HFF-Myc (cell line): ENCODE measurements around the gene SF3B2.
"Not testable (repeated sequence)": the region's sequence is repeated elsewhere in the genome, so short reads cannot be mapped to it uniquely, and the experiment has no call there.

ENCODE experiments used
- DNase-seq: peaks from one replicate; pipeline ENCODE4 v3.0.0-alpha.2; 2011; ENCODE audit warnings: low read depth; ENCODE audit errors: extremely low read depth
- H3K4me3 ChIP-seq: replicated peaks from 2 replicates; pipeline ENCODE4 v1.5.1; 2011; ENCODE audit warnings: low read depth, mild to moderate bottlenecking, control low read depth, low read length
- TF ChIP-seq, protein P1 (sequence below): IDR thresholded peaks from 2 replicates; pipeline ENCODE4 v1.5.1; 2012; ENCODE audit warnings: mild to moderate bottlenecking, low read depth, low read length, control low read depth; ENCODE audit errors: missing control alignments

Gene SF3B2

DNA sequence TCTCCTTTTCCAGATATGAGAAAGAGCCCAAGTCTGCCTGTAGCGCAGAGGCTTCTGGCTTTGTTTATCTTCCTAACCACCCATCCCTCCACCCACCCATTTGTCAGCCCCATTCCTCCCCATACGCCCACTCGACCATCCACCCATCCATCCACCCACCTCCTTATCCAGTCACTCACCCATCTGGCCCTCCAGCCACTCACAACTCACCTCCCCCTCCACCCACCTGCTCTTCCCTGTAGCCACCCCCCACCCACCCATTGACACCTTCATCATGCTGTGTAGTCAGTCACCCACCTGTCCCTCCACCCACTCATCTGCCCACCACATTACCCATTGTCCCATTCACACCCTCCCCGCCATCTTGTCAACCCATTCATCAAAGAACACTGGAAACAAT, 34.8 kb upstream of the SF3B2 start:
- no peak overlapping the region for H3K4me3 ChIP-seq
- TF ChIP-seq, protein P1, sequence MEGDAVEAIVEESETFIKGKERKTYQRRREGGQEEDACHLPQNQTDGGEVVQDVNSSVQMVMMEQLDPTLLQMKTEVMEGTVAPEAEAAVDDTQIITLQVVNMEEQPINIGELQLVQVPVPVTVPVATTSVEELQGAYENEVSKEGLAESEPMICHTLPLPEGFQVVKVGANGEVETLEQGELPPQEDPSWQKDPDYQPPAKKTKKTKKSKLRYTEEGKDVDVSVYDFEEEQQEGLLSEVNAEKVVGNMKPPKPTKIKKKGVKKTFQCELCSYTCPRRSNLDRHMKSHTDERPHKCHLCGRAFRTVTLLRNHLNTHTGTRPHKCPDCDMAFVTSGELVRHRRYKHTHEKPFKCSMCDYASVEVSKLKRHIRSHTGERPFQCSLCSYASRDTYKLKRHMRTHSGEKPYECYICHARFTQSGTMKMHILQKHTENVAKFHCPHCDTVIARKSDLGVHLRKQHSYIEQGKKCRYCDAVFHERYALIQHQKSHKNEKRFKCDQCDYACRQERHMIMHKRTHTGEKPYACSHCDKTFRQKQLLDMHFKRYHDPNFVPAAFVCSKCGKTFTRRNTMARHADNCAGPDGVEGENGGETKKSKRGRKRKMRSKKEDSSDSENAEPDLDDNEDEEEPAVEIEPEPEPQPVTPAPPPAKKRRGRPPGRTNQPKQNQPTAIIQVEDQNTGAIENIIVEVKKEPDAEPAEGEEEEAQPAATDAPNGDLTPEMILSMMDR = no peak
- no peak for DNase-seq

DNA sequence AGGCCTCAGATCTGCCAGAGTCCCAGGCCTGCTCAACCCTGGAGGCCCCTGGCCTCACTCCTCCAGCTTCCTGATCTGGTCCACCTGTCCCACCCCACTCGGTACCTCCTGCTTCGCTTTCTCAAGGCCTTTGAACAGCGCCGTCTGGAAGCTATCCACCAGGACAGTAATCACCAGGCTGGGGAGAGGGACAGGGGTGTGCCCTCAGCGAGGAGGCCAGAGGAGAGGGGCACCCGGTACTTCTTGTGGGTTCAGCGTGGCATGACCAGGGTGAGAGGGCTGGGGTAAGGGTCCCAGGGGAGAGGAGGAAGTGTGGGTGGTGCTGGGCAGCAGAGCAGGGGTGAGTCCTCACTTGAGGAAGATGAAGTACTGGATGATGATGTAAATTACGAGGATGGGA, 32.0 kb upstream of the SF3B2 start:
- TF ChIP-seq, protein P1 = no peak
- H3K4me3 ChIP-seq = no peak overlapping the region
- DNase-seq = no peak

DNA sequence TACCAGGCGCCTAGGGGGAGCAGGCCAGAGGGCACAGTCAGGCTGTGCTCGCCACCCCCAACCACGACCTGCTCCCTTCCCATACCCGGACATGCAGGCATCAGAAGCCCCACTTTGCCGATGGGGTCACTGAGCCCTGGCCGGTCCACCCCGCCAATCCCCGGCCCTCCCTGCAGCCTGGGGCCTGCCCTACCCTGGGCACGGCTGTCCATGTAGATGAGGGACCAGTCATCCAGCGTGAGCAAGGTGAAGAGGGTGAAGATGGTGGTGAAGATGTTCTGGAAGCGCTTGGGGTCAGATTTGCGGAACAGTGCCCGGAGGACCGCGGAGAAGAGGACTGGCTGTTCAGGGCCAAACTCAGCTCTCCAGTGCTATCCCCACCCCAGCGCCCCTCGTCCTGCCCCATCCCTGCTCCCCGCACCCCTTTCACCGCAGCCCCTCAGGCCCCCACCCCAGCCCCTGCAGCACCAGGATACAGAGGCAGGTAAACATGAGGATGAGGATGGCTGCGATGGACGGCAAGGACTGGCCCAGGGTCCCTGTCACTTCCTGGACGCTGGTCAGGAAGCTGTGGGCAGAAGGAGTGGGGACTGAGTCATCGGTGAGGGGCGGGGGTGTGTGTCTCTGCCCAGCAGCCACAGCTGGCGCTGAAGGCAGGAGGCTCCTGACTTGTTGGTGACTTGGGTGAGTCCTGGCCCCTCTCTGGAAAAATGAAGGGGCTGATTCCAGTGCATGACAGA, 31.4 kb upstream of the SF3B2 start:
- H3K4me3 ChIP-seq = no peak overlapping the region
- no peak for DNase-seq
- TF ChIP-seq, protein P1 = no peak

DNA sequence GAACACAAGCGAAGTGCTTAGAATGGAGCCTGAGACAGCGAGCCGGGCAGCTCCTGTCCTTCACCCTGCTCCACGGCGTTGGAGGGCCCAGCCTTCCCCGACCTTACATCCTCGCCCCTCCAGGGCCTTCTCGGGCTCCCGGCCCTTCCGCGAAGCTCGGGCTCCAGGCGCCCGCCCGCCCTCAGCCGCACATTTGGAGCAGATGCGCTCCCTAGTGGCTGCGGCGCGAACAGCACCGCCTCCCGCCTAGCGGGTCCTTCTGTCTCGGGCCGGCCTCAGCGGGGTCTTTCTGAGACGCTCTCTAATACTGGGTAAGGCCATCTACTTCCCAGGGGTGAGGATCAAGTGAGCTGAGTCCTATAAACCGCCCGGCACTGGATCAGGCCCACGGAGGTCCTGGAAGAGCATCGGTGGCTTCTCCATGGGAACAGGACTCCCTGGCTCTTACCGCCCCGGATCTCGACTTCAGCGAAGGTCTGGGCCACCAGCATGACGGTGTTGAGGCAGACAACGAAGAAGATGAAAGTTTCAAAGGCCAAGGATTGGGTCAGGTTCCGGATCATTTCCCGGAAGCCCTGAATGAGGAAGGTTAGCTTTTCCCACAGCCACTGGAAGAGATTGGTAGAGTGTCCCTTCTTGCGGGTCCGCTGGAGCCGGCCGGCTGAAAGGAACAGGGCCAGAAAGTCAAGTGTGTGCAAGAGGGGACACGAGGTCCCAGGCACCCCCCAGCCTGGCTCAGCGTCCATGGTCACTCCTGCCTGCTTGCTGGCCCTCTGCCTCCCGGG, 29.6 kb upstream of the SF3B2 start:
- TF ChIP-seq, protein P1 = peak; percentile 85
- H3K4me3 ChIP-seq = no peak overlapping the region
- no peak for DNase-seq

DNA sequence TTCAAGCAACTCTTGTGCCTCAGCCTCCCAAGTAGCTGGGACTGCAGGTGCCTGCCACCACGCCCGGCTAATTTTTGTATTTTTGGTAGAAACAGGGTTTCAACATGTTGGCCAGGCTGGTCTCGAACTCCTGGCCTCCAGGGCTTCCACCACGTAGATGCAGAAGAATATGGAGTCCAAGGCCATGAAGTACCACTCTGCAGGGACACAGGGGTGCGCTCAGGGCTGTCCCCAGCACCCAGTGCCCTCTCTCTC, 29.1 kb upstream of the SF3B2 start:
- not testable (repeated sequence) for H3K4me3 ChIP-seq, DNase-seq

DNA sequence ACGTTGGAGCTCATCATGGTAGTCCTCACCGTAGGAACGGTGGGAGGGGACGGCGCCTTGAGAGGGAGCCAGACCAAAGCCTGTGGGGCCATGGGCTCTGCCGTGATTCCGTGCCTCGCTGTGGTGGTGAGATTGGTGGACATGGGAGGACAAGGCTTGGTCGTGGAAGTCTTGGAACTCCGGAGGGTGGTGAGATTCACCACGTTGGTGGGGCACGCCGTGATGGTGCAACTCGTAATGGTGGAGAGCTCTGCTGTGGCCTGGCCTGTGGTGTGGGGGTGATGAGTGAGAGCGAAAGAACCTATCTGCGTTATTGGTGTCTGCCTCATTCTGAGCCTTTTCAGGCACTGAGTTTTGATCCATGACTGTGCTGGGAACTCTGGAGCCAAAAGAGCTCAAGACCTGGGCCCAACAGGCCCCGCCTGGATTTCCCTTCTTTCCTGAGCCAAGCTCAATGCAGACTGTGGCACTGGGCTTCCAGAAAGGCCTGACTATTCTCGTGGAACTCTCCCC, 26.1 kb upstream of the SF3B2 start, which contains the start of gene CATSPER1:
Gene CATSPER1 (minus strand): TSS at position 463 of the 513 bp plus-strand sequence. CDS start 100 bp downstream, at position 363.
- DNase-seq = no peak
- TF ChIP-seq, protein P1 = no peak
- H3K4me3 ChIP-seq = no peak within 1 kb of the TSS

DNA sequence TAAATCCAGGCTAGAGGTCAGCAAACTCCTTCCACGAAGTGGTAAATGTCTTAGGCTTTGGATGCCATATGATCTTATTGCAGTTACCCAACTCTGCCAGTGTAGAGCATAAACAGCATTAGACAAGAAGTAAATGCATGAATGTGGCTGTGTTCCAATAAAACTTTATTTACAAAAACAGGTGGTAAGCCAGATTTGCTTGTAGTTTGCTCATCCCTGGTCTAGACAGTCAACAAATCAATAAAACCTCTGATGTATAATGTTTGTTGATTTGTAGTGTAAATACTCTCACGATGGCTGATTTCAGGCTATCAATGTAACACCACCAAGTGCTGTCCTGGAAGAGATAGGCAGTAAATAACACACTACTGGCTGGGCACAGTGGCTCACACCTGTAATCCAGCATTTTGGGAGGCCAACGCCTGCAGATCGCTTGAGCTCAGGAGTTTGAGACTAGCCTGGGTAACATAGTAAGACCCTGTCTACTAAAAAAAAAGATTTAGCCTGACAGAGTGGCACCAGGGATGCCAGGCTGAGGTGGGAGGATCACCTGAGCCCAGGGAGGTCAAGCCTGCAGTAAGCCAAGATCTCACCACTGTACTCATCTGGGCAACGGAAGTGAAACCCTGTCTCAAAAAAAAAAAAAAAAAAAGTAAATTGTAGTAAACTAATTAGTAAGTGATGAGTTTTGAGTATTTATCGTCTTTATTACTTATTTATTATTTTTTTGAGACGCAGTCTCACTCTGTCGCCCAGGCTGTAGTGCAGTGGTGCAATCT, 19.0 kb upstream of the SF3B2 start:
- H3K4me3 ChIP-seq = no peak overlapping the region
- DNase-seq = no peak
- TF ChIP-seq, protein P1 = no peak
